ENCODE results near the gene CENPT.
"Not testable (repeated sequence)": the region's sequence is repeated elsewhere in the genome, so short reads cannot be mapped to it uniquely, and the experiment has no call there.

Gene CENPT

DNA sequence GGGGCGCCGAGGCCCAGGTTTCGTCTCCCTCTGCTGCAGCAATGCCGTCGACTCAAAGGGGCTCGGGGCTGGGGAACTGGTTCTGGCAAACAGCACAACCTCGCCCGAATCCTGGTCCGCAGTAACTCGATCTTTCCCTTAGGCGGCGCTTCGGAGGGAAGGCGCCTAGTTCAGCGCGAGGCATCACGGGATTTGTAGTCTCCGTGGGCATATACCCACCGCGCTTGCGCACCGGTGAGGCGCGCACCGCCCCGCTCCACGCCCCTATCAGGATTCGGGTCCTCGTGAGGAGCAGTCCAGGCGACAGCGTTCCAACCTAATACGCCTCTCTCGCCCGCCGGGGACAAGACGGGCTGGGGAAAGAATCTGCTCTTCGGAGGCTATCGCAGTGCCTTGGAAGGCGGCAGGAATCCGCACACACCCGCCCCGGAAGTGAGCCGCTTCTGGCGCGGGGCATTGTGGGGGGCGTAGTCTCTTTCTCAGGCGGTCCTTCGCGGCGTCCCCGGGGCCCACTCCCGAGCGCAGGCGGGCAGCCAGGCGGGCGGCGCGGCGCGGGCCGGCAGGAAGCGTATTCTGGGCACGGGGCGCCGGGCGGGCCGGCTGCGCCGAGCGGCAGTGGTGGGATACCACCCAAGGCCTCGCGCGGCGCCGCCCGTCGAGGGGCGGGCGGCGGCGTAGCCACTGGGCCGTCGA, 5.5 kb downstream of the CENPT start, which contains the start of gene THAP11:
THAP11 (plus strand) TSS at position 505 of the 693 bp plus-strand sequence. CDS start 235 bp downstream, outside the sequence.
- peaks cover 20 to 48% (median 46%) of the 10 kb centered on the region in 5 donors for H3K4me1 ChIP-seq (ENCODE audit: control insufficient read depth in 5 of 5, insufficient read depth in 5 of 5, low read length in 5 of 5)
- H3K4me3 ChIP-seq (ENCODE audit: low read depth in 1 of 5, low read length in 5 of 5) = peak within 1 kb of the TSS; percentile 75 to 97 (median 86)
- no peaks in the 10 kb centered on the region for H3K9me3 ChIP-seq (ENCODE audit: control insufficient read depth in 5 of 5, low read length in 5 of 5)
- peak within 1 kb of the TSS; percentile 97 for H3K27ac ChIP-seq (ENCODE audit: low read depth, low read length)
- H3K9ac ChIP-seq (ENCODE audit: low read length in 5 of 5) = peak within 1 kb of the TSS; percentile 81 to 96 (median 90)
- H3K27me3 ChIP-seq (ENCODE audit: control insufficient read depth in 5 of 5, insufficient read depth in 4 of 5, low read length in 5 of 5) = no peaks in the 10 kb centered on the region
- peaks cover 0 to 2% (median 0%) of the 10 kb centered on the region in 5 donors for H3K36me3 ChIP-seq (ENCODE audit: control insufficient read depth in 5 of 5, insufficient read depth in 5 of 5, low read length in 5 of 5)

GRCh38 chr16:67841198-67841815, 6.2 kb downstream of the CENPT start:
- peak overlapping the region; percentile 67 to 97 (median 82) for H3K4me3 ChIP-seq (ENCODE audit: low read depth in 1 of 5, low read length in 5 of 5)
- H3K27ac ChIP-seq (ENCODE audit: low read depth, low read length) = peak overlapping the region; percentile 97
- H3K9ac ChIP-seq (ENCODE audit: low read length in 5 of 5) = peak overlapping the region in 4 of 5 donors; percentile 86 to 96 (median 92)
- no peaks in the 10 kb centered on the region for H3K27me3 ChIP-seq (ENCODE audit: control insufficient read depth in 5 of 5, insufficient read depth in 4 of 5, low read length in 5 of 5)
- peaks cover 0 to 2% (median 0%) of the 10 kb centered on the region in 5 donors for H3K36me3 ChIP-seq (ENCODE audit: control insufficient read depth in 5 of 5, insufficient read depth in 5 of 5, low read length in 5 of 5)
- H3K9me3 ChIP-seq (ENCODE audit: control insufficient read depth in 5 of 5, low read length in 5 of 5) = no peaks in the 10 kb centered on the region
- H3K4me1 ChIP-seq (ENCODE audit: control insufficient read depth in 5 of 5, insufficient read depth in 5 of 5, low read length in 5 of 5) = peaks cover 20 to 46% (median 45%) of the 10 kb centered on the region in 5 donors

- Histone ChIP-seq H3K9ac (ENCODE audit: low read length in 5 of 5) (no peak overlapping the region), H3K27ac (ENCODE audit: low read depth, low read length) (no peak overlapping the region), H3K36me3 (ENCODE audit: control insufficient read depth in 5 of 5, insufficient read depth in 5 of 5, low read length in 5 of 5) (no peaks in the 10 kb centered on the region), H3K27me3 (ENCODE audit: control insufficient read depth in 5 of 5, insufficient read depth in 4 of 5, low read length in 5 of 5) (no peaks in the 10 kb centered on the region), H3K4me1 (ENCODE audit: control insufficient read depth in 5 of 5, insufficient read depth in 5 of 5, low read length in 5 of 5) (peaks cover 7 to 26% (median 22%) of the 10 kb centered on the region in 5 donors), H3K4me3 (ENCODE audit: low read depth in 1 of 5, low read length in 5 of 5) (no peak overlapping the region), H3K9me3 (ENCODE audit: control insufficient read depth in 5 of 5, low read length in 5 of 5) (no peaks in the 10 kb centered on the region)
Observed at GRCh38 chr16:67837811-67838210, 9.7 kb downstream of the CENPT start.

GRCh38 chr16:67837190-67837589, 10.3 kb downstream of the CENPT start:
- H3K36me3 ChIP-seq (ENCODE audit: control insufficient read depth in 5 of 5, insufficient read depth in 5 of 5, low read length in 5 of 5); H3K9ac ChIP-seq (ENCODE audit: low read length in 5 of 5): not testable (repeated sequence)
- H3K4me1 ChIP-seq (ENCODE audit: control insufficient read depth in 5 of 5, insufficient read depth in 5 of 5, low read length in 5 of 5) = peaks cover 7 to 27% (median 25%) of the 10 kb centered on the region in 5 donors

GRCh38 chr16:67834242-67834614, 13.3 kb downstream of the CENPT start:
- H3K9ac ChIP-seq (ENCODE audit: low read length in 5 of 5) = peak overlapping the region in 2 of 5 donors; percentile 88 to 93
- H3K9me3 ChIP-seq (ENCODE audit: control insufficient read depth in 5 of 5, low read length in 5 of 5) = no peaks in the 10 kb centered on the region
- H3K27me3 ChIP-seq (ENCODE audit: control insufficient read depth in 5 of 5, insufficient read depth in 4 of 5, low read length in 5 of 5) = no peaks in the 10 kb centered on the region
- H3K4me1 ChIP-seq (ENCODE audit: control insufficient read depth in 5 of 5, insufficient read depth in 5 of 5, low read length in 5 of 5) = peaks cover 4 to 22% (median 18%) of the 10 kb centered on the region in 5 donors
- H3K36me3 ChIP-seq (ENCODE audit: control insufficient read depth in 5 of 5, insufficient read depth in 5 of 5, low read length in 5 of 5) = peaks cover 0 to 31% (median 30%) of the 10 kb centered on the region in 5 donors
- H3K4me3 ChIP-seq (ENCODE audit: low read depth in 1 of 5, low read length in 5 of 5) = peak overlapping the region; percentile 71 to 84 (median 80)
- H3K27ac ChIP-seq (ENCODE audit: low read depth, low read length) = no peak overlapping the region

More at GRCh38 chr16:67837190-67837589, 10.3 kb downstream of the CENPT start:
- not testable (repeated sequence) for H3K27ac ChIP-seq (ENCODE audit: low read depth, low read length); H3K27me3 ChIP-seq (ENCODE audit: control insufficient read depth in 5 of 5, insufficient read depth in 4 of 5, low read length in 5 of 5); H3K4me3 ChIP-seq (ENCODE audit: low read depth in 1 of 5, low read length in 5 of 5); H3K9me3 ChIP-seq (ENCODE audit: control insufficient read depth in 5 of 5, low read length in 5 of 5)

DNA sequence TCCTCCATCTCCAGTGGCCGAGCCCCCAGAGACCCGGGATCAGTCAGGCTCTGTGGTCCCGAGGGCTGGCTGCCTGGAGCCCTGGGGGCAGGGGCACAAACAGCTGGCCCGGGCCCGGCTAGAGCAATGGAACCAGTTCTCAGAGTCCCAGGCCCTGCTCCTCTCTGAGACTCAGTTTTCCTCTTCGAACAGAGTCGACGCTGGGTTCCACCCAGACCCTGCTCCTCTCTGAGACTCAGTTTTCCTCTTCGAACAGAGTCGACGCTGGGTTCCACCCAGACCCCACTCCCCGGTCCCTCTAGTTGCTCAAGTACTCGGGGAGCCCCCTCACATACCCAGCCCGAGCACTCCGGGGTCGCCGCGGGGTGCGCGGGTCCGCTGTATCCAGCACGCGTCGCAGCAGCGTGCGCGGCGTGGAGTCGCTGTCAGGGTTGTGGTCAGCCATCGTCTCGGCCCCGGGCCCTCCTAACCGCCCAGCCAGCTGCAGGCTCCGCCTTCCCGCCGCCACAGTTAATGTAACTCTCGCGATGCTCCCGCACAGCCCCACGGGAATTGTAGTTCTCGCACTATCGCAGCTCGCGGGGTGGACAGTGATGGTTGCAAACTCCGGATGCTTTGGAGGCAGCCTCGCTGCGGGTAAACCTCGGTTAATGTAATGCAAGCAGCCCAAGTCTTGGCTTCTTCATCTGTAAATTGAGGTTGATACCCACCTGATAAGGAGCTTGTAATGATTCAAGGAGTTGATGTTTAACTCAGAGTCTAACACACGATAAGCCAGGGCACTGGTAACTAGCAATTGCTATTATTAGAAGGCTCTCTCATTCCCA, 13.9 kb downstream of the CENPT start:
- Histone ChIP-seq H3K4me1 (ENCODE audit: control insufficient read depth in 5 of 5, insufficient read depth in 5 of 5, low read length in 5 of 5) (peaks cover 4 to 22% (median 18%) of the 10 kb centered on the region in 5 donors), H3K36me3 (ENCODE audit: control insufficient read depth in 5 of 5, insufficient read depth in 5 of 5, low read length in 5 of 5) (peaks cover 0 to 37% (median 36%) of the 10 kb centered on the region in 5 donors), H3K27ac (ENCODE audit: low read depth, low read length) (peak overlapping the region; percentile 70), H3K9me3 (ENCODE audit: control insufficient read depth in 5 of 5, low read length in 5 of 5) (no peaks in the 10 kb centered on the region), H3K27me3 (ENCODE audit: control insufficient read depth in 5 of 5, insufficient read depth in 4 of 5, low read length in 5 of 5) (no peaks in the 10 kb centered on the region), H3K4me3 (ENCODE audit: low read depth in 1 of 5, low read length in 5 of 5) (peak overlapping the region; percentile 71 to 88 (median 80)), H3K9ac (ENCODE audit: low read length in 5 of 5) (peak overlapping the region; percentile 78 to 93 (median 91))

DNA sequence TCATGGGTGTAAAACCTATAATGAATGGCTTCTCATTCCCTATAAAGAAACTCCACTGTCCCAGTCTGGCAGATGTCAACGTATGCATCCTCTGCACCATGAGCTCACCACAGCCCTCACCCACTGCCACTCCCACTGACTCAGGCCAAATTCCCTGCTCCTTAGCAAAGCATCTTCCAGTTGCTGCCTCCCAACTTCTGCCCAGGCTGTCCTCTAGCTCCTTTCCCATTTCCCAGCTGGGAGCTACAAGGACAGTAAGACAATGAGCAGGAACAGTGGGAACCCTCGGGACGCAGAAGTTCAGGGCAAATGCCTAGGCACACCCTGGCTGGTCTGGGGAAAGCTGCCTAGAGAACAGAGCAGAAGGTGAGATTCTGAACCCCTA, 14.5 kb downstream of the CENPT start:
- Histone ChIP-seq H3K27ac (ENCODE audit: low read depth, low read length) (peak overlapping the region; percentile 70), H3K4me1 (ENCODE audit: control insufficient read depth in 5 of 5, insufficient read depth in 5 of 5, low read length in 5 of 5) (peaks cover 4 to 22% (median 18%) of the 10 kb centered on the region in 5 donors), H3K36me3 (ENCODE audit: control insufficient read depth in 5 of 5, insufficient read depth in 5 of 5, low read length in 5 of 5) (peaks cover 0 to 43% (median 43%) of the 10 kb centered on the region in 5 donors), H3K9me3 (ENCODE audit: control insufficient read depth in 5 of 5, low read length in 5 of 5) (no peaks in the 10 kb centered on the region), H3K27me3 (ENCODE audit: control insufficient read depth in 5 of 5, insufficient read depth in 4 of 5, low read length in 5 of 5) (no peaks in the 10 kb centered on the region), H3K4me3 (ENCODE audit: low read depth in 1 of 5, low read length in 5 of 5) (peak overlapping the region; percentile 71 to 88 (median 80)), H3K9ac (ENCODE audit: low read length in 5 of 5) (peak overlapping the region; percentile 78 to 93 (median 91))

- H3K27ac ChIP-seq (ENCODE audit: low read depth, low read length) = no peak overlapping the region
- H3K27me3 ChIP-seq (ENCODE audit: control insufficient read depth in 5 of 5, insufficient read depth in 4 of 5, low read length in 5 of 5) = no peaks in the 10 kb centered on the region
- H3K9ac ChIP-seq (ENCODE audit: low read length in 5 of 5) = no peak overlapping the region
- no peaks in the 10 kb centered on the region for H3K9me3 ChIP-seq (ENCODE audit: control insufficient read depth in 5 of 5, low read length in 5 of 5)
- peaks cover 0 to 60% (median 58%) of the 10 kb centered on the region in 5 donors for H3K36me3 ChIP-seq (ENCODE audit: control insufficient read depth in 5 of 5, insufficient read depth in 5 of 5, low read length in 5 of 5)
- H3K4me1 ChIP-seq (ENCODE audit: control insufficient read depth in 5 of 5, insufficient read depth in 5 of 5, low read length in 5 of 5) = peaks cover 4 to 16% (median 12%) of the 10 kb centered on the region in 5 donors
- no peak overlapping the region for H3K4me3 ChIP-seq (ENCODE audit: low read depth in 1 of 5, low read length in 5 of 5)
Observed at GRCh38 chr16:67828651-67829050, 18.8 kb downstream of the CENPT start.

DNA sequence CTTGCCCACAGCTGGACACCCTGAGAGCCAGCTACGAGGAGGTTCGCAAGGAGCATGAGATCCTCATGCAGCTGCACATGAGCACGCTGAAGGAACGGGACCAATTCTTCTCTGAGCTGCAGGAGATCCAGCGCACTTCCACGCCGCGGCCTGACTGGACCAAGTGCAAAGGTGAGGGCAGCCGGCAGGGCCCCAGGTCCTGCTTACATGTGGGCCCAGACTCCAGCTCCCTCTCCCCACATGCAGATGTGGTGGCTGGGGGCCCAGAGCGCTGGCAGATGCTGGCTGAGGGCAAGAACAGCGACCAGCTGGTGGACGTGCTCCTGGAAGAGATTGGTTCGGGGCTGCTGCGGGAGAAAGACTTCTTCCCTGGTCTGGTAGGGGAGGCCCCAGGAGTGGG, 21.6 kb downstream of the CENPT start:
- peaks cover 0 to 46% (median 44%) of the 10 kb centered on the region in 5 donors for H3K36me3 ChIP-seq (ENCODE audit: control insufficient read depth in 5 of 5, insufficient read depth in 5 of 5, low read length in 5 of 5)
- no peaks in the 10 kb centered on the region for H3K4me1 ChIP-seq (ENCODE audit: control insufficient read depth in 5 of 5, insufficient read depth in 5 of 5, low read length in 5 of 5)
- no peak overlapping the region for H3K27ac ChIP-seq (ENCODE audit: low read depth, low read length)
- no peaks in the 10 kb centered on the region for H3K9me3 ChIP-seq (ENCODE audit: control insufficient read depth in 5 of 5, low read length in 5 of 5)
- no peaks in the 10 kb centered on the region for H3K27me3 ChIP-seq (ENCODE audit: control insufficient read depth in 5 of 5, insufficient read depth in 4 of 5, low read length in 5 of 5)
- H3K9ac ChIP-seq (ENCODE audit: low read length in 5 of 5) = no peak overlapping the region
- H3K4me3 ChIP-seq (ENCODE audit: low read depth in 1 of 5, low read length in 5 of 5) = no peak overlapping the region

Measured in subcutaneous abdominal adipose tissue (tissue), 5 donors.